ENCODE measurements around the gene ADAR. TPM values are rescaled to one million over a fixed set of nuclear protein-coding genes. Genes with fewer than 3 reads are reported as not detected.

ADAR gene
- total and polyA plus RNA-seq, 2 of the 4 experiments (the other 2 are of a cell fraction), result 70.9 to 131 TPM

DNA sequence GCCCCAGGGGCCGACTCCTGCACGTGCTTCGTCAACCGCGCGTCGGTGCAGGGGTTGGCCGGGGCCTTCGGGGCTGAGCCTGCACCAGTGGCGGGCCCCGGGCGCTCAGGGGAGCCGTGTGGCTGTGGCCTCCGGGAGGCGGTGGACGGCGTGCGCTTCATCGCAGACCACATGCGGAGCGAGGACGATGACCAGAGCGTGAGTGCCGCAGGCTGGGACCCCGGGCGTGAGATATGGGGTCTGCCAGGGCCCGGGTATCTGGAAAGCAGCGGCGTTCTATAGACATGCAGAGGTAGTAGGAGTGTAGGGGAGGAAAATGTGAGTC, 36.1 kb downstream of the ADAR start:
- peaks cover 4% of the 10 kb centered on the region; the same call in 1 of the 2 replicates for H3K4me1 ChIP-seq (ENCODE audit: control insufficient read depth, insufficient read depth, low read length)
- no peak overlapping the region for H2BK20ac ChIP-seq (ENCODE audit: low read depth, low read length)
- ChIA-PET CTCF (no interaction called here), POLR2A (ENCODE audit: unreplicated experiment) (no interaction called here)
- no TSS peak for BruUV-seq (replicated peaks)
- no peak overlapping the region for H3K18ac ChIP-seq (ENCODE audit: low read depth, low read length)
- WGBS, 2 experiments (ENCODE audit: extremely low coverage in 2 of 2, insufficient read length in 1 of 2), result 92% methylated on average over 20 of the region's 29 CpGs; no CpG with 5 or more reads in 1 of the 2 experiments
- no peak overlapping the region for H2AK9ac ChIP-seq (replicated peaks; ENCODE audit: low read depth, low read length, poor library complexity)
- no peak overlapping the region for H3K27ac ChIP-seq (ENCODE audit: insufficient read depth, low read length)
- no peaks in the 10 kb centered on the region for H3K79me1 ChIP-seq (ENCODE audit: low read depth in 1 of 2, low read length in 2 of 2)
- peaks cover 36% of the 10 kb centered on the region for H3K27me3 ChIP-seq (ENCODE audit: control insufficient read depth, insufficient read depth, low read length)
- H4K20me1 ChIP-seq (ENCODE audit: insufficient read depth, low read length), result peaks cover 13% of the 10 kb centered on the region; the same call in 1 of the 2 replicates
- H3K36me3 ChIP-seq (ENCODE audit: control insufficient read depth, insufficient read depth, low read length), result no peaks in the 10 kb centered on the region
- H3K4me2 ChIP-seq (ENCODE audit: low read depth, low read length), result no peak overlapping the region
- H3K14ac ChIP-seq (replicated peaks; ENCODE audit: low read depth, low read length), result no peak overlapping the region
- H2BK120ac ChIP-seq (ENCODE audit: low read depth, low read length), result no peak overlapping the region
- no peak overlapping the region for H2BK15ac ChIP-seq (ENCODE audit: low read depth, low read length)
- peaks cover 4% of the 10 kb centered on the region; the same call in 1 of the 2 replicates for H3K9me1 ChIP-seq (ENCODE audit: insufficient read depth, low read length)
- no peak for ATAC-seq (ENCODE audit: low read depth)
- no peak overlapping the region for H3K4ac ChIP-seq (ENCODE audit: low read depth, low read length)
- no peak overlapping the region for H3K9ac ChIP-seq (ENCODE audit: low read depth, low read length)
- dilution Hi-C loops (cut with HindIII; ENCODE audit: low sequenced_read_pairs, unreplicated experiment), result no loop called here
- no peak overlapping the region for H3K23ac ChIP-seq (ENCODE audit: low read depth, low read length)
- H3K9me3 ChIP-seq (ENCODE audit: control insufficient read depth, insufficient read depth, low read length), result no peaks in the 10 kb centered on the region
- no peak overlapping the region for H3K56ac ChIP-seq (ENCODE audit: extremely low read depth, insufficient read depth, low read length)
- no peak overlapping the region for H4K8ac ChIP-seq (ENCODE audit: low read depth in 2 of 2, low read length in 2 of 2)
- intact Hi-C loops (cut with micrococcal nuclease), result no loop called here
- H4K5ac ChIP-seq (ENCODE audit: low read depth, low read length), result no peak overlapping the region
- in situ Hi-C loops (cut with MboI; ENCODE audit: low sequenced_read_pairs), result no loop called here
- DNase-seq, result no peak
- TF ChIP-seq MAFK (IDR thresholded peaks at IDR 0.05; ENCODE audit: low read depth, low read length) (no peak), CHD1 (IDR thresholded peaks at IDR 0.05; ENCODE audit: low read depth, low read length) (no peak), CEBPB (IDR thresholded peaks at IDR 0.05; ENCODE audit: low read depth, low read length) (no peak)
- no peak overlapping the region for H2BK5ac ChIP-seq (ENCODE audit: low read depth, low read length, poor library complexity, severe bottlenecking)
- no peak overlapping the region for H2AFZ ChIP-seq (replicated peaks; ENCODE audit: low read length, poor library complexity)
- no peak overlapping the region for H2AK5ac ChIP-seq (ENCODE audit: low read depth, low read length)
- no peak overlapping the region for H3K4me3 ChIP-seq (ENCODE audit: insufficient read depth, low read depth, low read length)
- no peak overlapping the region for H4K91ac ChIP-seq (ENCODE audit: insufficient read depth, low read depth, low read length)
